ENCODE results near the gene NSUN2. TPM values are rescaled to one million over a fixed set of nuclear protein-coding genes. Genes with fewer than 3 reads are reported as not detected.

Gene NSUN2
- polyA plus RNA-seq, 1 donor, result 83.8 TPM

DNA sequence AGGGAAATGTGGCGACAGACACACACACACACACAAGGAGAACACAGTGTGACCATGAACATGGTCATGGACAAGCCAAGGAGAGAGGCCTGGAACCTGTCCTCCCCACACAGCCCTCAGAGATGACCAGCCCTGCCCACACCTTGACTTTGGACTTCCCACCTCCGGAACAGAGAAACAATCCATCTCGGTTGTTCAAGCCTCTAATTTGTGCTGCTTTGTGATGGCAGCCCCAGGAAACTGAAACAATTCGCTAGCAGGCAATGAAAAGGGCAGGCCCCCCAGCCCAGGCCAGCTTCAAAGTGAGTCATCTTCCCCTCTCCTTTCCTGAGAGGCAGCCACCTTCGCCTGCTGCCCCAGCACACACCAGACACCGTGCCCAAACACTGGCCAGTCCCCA is 47.7 kb downstream of the NSUN2 start:
- Histone ChIP-seq H3K36me3 (ENCODE audit: control insufficient read depth, insufficient read depth, low read length) (no peaks in the 10 kb centered on the region), H3K27me3 (ENCODE audit: control insufficient read depth, insufficient read depth, low read length) (peaks cover 56% of the 10 kb centered on the region), H3K4me3 (ENCODE audit: low read length) (no peak overlapping the region), H3K27ac (ENCODE audit: low read length) (no peak overlapping the region), H3K9me3 (ENCODE audit: control insufficient read depth, low read depth, low read length) (peaks cover 4% of the 10 kb centered on the region), H3K4me1 (ENCODE audit: control insufficient read depth, insufficient read depth, low read length) (peaks cover 4% of the 10 kb centered on the region)
- DNase-seq, result no peak
- WGBS (ENCODE audit: insufficient coverage, low lambda C conversion rate), result no CpG with 5 or more reads among the region's 6 CpGs

DNA sequence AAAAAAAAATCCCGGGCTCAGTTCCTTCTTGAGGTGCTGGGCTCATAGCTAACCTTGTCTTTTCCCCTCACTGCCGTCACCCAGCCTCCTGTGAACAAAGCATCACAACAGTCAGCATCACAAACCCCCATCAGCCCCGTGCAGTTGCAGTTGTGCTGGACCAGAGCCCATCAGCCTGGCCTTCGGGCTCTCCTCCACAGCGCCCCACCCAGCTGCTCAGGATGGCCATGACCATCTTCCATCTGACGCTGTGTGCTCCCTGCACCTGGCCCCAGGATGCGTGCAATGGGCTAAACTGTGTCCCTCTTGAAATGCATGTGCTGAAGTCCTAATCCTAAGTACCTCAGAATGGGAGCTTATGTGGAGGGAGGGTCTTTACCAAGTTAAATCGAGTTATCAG is 48.1 kb downstream of the NSUN2 start:
- Histone ChIP-seq H3K27me3 (ENCODE audit: control insufficient read depth, insufficient read depth, low read length) (peaks cover 56% of the 10 kb centered on the region), H3K9me3 (ENCODE audit: control insufficient read depth, low read depth, low read length) (peaks cover 4% of the 10 kb centered on the region), H3K4me3 (ENCODE audit: low read length) (no peak overlapping the region), H3K4me1 (ENCODE audit: control insufficient read depth, insufficient read depth, low read length) (peaks cover 4% of the 10 kb centered on the region), H3K36me3 (ENCODE audit: control insufficient read depth, insufficient read depth, low read length) (no peaks in the 10 kb centered on the region), H3K27ac (ENCODE audit: low read length) (no peak overlapping the region)
- no CpG with 5 or more reads among the region's 8 CpGs for WGBS (ENCODE audit: insufficient coverage, low lambda C conversion rate)
- DNase-seq, result no peak

DNA sequence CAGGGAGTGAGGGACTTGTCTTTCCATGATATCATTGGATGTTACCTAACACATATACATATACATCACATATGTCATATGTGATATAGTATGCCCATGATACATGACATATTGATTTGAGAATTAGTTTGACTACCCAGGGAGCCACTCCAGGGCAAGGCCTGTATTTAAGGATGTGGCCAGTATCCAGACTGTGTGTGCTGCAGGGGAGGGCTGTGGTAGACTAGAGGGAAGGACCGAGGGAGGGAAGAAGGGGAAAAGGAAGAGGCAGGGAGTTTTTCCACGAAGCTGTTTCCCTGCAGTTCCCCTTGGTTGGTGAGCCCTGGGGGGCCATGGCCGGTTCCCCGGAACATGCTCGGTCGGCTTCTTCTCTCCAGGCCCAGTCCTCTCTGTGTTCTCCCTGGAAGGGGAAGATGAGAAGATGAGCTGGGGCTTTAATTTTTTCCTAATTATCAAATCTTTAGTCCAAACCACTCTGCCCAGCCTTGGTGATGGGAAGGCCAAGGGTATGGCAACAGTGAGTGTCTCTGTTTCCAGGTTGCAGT is 48.7 kb downstream of the NSUN2 start:
- Histone ChIP-seq H3K4me1 (ENCODE audit: control insufficient read depth, insufficient read depth, low read length) (peaks cover 4% of the 10 kb centered on the region), H3K27ac (ENCODE audit: low read length) (no peak overlapping the region), H3K4me3 (ENCODE audit: low read length) (no peak overlapping the region), H3K27me3 (ENCODE audit: control insufficient read depth, insufficient read depth, low read length) (peaks cover 56% of the 10 kb centered on the region), H3K9me3 (ENCODE audit: control insufficient read depth, low read depth, low read length) (peaks cover 4% of the 10 kb centered on the region), H3K36me3 (ENCODE audit: control insufficient read depth, insufficient read depth, low read length) (no peaks in the 10 kb centered on the region)
- DNase-seq, result no peak
- no CpG with 5 or more reads among the region's 6 CpGs for whole genome bisulfite sequencing (ENCODE audit: insufficient coverage, low lambda C conversion rate)

DNA sequence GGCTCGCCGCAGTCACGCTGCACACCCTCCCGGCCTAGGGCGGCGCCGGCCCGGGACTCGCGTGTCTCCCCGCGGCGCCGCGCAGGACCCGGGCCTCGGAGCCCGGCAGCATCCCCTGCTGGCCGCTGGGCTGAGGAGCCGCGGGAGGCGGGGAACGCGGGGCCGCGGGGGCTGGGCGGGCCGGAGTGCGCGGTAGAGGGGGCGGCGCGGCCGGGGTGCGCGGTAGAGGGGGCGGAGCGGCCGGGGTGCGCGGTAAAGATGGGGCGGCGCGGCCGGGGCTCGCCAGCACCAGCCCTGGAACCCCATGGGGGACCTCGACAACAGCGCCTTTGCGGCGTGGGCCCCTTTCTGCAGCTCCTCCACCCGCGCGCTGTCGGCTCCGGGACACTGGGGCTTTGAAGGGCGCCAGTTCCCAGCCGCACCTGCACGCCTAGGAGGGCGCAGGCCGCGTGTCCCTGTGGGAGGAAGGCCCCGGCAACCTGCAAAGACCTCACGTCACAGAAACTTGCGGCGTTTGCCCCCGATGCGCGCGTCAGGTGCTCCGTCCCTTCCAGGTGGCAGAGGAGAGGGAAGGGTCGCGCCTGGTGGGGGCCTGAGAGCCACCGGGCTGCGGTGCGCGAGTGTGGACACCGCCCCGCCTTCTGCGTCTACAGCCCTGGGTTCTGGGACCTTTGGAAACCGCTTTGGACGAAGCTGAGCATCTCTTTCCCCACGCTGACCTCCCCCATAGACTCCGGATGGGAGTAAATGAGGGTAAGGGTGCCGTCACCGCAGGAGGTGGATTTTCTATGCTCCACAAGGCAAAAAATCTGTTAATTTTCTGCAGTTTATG is 49.6 kb downstream of the NSUN2 start:
- no CpG with 5 or more reads among the region's 85 CpGs for WGBS (ENCODE audit: insufficient coverage, low lambda C conversion rate)
- Histone ChIP-seq H3K9me3 (ENCODE audit: control insufficient read depth, low read depth, low read length) (peaks cover 4% of the 10 kb centered on the region), H3K36me3 (ENCODE audit: control insufficient read depth, insufficient read depth, low read length) (no peaks in the 10 kb centered on the region), H3K4me1 (ENCODE audit: control insufficient read depth, insufficient read depth, low read length) (peaks cover 4% of the 10 kb centered on the region), H3K27me3 (ENCODE audit: control insufficient read depth, insufficient read depth, low read length) (peaks cover 56% of the 10 kb centered on the region), H3K27ac (ENCODE audit: low read length) (no peak overlapping the region), H3K4me3 (ENCODE audit: low read length) (no peak overlapping the region)
- peak in 1 of 2 donors; percentile 45 for DNase-seq

DNA sequence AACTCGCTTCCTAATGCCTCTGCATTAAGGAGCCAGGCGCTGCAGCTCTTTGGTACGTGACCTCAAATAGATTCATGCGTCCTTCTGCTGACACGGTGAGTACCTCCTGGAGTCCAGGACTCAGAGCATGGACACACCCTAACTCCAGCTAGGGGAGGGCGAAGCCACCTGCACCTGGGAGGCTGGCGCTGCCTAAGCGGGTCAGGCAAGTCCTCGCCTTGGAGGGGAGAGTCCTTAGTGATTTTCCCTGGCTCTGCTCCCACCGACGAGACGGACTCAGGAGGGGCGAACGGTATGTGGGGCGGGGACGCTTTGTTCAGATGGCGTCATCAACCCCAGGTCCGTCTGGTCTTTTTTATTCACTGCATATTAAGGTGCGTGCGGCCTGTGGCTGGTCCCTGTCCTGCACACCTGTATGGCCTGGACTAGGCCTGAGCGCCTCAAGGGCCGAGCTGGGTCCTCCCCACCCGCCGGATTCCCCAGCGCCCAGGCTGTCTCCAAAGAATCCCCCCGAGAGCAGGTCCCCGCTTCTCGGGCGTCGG is 50.3 kb downstream of the NSUN2 start:
- no peak for DNase-seq
- H3K4me1 ChIP-seq (ENCODE audit: control insufficient read depth, insufficient read depth, low read length), result peaks cover 4% of the 10 kb centered on the region
- no CpG with 5 or more reads among the region's 30 CpGs for WGBS (ENCODE audit: insufficient coverage, low lambda C conversion rate)
- H3K36me3 ChIP-seq (ENCODE audit: control insufficient read depth, insufficient read depth, low read length), result no peaks in the 10 kb centered on the region
- peaks cover 4% of the 10 kb centered on the region for H3K9me3 ChIP-seq (ENCODE audit: control insufficient read depth, low read depth, low read length)
- no peak overlapping the region for H3K27ac ChIP-seq (ENCODE audit: low read length)
- H3K4me3 ChIP-seq (ENCODE audit: low read length), result no peak overlapping the region
- peaks cover 56% of the 10 kb centered on the region for H3K27me3 ChIP-seq (ENCODE audit: control insufficient read depth, insufficient read depth, low read length)

DNA sequence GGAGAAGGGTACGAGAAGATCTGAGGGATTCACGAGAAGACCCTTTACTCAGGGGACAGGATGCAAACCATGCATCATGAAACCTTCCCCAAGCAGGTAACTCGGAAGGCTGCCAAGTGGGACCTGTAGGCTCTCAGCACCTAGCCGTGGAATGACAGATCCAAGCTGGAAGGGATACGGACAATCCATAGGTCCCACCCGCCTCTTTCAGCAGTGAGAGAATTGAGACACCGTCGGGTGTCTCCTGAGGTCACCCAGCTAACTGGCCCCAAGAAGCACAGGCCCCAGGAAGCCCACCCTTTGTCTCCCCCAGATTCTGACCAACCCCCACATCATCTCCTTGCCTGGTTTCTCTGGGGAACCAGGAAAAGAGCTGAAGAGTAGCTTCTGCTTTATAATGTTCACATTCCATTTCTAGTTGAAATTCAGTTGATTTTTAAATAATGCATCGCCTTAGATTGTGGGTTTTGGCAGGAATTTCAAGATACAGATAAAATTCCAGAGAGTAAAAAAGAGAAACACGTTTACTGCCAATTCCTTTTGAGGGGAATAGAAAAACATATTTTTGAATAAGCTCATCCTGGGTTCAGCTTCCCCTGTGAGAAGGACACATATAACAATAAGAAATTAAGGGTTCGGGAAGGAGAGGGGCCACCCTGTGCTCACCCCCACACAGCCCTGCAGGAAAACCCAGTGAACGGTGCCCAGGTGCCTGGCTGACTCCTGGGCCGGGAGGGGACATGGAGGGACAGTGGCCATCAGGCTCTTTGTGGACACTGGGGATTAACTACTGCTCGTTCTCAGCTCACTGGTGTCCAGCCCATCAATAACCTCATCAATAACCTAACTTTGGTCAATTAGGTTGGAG is 51.1 kb downstream of the NSUN2 start:
- Histone ChIP-seq H3K36me3 (ENCODE audit: control insufficient read depth, insufficient read depth, low read length) (no peaks in the 10 kb centered on the region), H3K27ac (ENCODE audit: low read length) (no peak overlapping the region), H3K4me1 (ENCODE audit: control insufficient read depth, insufficient read depth, low read length) (peaks cover 4% of the 10 kb centered on the region), H3K27me3 (ENCODE audit: control insufficient read depth, insufficient read depth, low read length) (peaks cover 55% of the 10 kb centered on the region), H3K4me3 (ENCODE audit: low read length) (no peak overlapping the region), H3K9me3 (ENCODE audit: control insufficient read depth, low read depth, low read length) (peaks cover 4% of the 10 kb centered on the region)
- no peak for DNase-seq
- 79% methylated on average over 2 of the region's 14 CpGs for WGBS (ENCODE audit: insufficient coverage, low lambda C conversion rate)

DNA sequence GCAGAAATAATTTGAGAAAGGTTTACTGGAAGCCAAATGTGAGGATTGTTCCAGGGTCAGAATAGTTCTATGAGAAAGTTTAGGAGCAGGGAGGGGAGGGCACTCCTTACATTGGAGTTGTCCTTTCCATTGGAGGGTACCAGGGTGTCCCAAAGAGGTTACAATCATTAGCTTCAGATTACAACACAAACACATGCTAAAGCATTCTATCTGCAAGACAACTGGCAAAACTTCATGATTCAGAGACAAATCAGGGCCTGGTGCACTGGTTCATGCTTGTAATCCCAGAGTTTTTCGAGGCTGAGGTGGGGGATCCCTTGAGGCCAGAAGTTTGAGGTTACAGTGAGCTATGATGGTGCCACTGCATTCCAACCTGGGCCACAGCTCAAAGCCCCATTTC is 51.8 kb downstream of the NSUN2 start:
- peaks cover 49% of the 10 kb centered on the region for H3K27me3 ChIP-seq (ENCODE audit: control insufficient read depth, insufficient read depth, low read length)
- no peaks in the 10 kb centered on the region for H3K36me3 ChIP-seq (ENCODE audit: control insufficient read depth, insufficient read depth, low read length)
- peaks cover 4% of the 10 kb centered on the region for H3K4me1 ChIP-seq (ENCODE audit: control insufficient read depth, insufficient read depth, low read length)
- DNase-seq, result no peak
- no peak overlapping the region for H3K4me3 ChIP-seq (ENCODE audit: low read length)
- H3K27ac ChIP-seq (ENCODE audit: low read length), result no peak overlapping the region
- peaks cover 4% of the 10 kb centered on the region for H3K9me3 ChIP-seq (ENCODE audit: control insufficient read depth, low read depth, low read length)
- no CpG with 5 or more reads among the region's 1 CpG for WGBS (ENCODE audit: insufficient coverage, low lambda C conversion rate)

DNA sequence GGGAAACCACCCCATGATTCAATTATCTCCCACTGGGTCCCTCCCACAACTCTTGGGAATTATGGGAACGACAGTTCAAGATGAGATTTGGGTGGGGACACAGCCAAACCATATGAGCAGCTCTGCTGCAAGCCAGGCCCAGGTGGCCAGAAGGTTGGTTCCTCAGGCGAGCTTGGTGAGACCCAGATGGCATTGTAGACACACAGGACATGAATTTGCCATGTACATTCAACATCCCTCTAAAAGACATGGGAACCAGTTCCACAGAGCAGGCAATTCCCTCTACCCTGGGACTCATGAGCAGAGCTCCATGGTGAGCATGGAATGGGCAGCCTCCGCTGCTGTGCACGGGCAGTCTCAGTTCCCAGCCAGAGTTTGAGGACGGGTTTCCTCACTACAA is 53.3 kb downstream of the NSUN2 start:
- Histone ChIP-seq H3K4me3 (ENCODE audit: low read length) (no peak overlapping the region), H3K9me3 (ENCODE audit: control insufficient read depth, low read depth, low read length) (peaks cover 4% of the 10 kb centered on the region), H3K36me3 (ENCODE audit: control insufficient read depth, insufficient read depth, low read length) (no peaks in the 10 kb centered on the region), H3K27me3 (ENCODE audit: control insufficient read depth, insufficient read depth, low read length) (peaks cover 35% of the 10 kb centered on the region), H3K4me1 (ENCODE audit: control insufficient read depth, insufficient read depth, low read length) (peaks cover 4% of the 10 kb centered on the region), H3K27ac (ENCODE audit: low read length) (no peak overlapping the region)
- no peak for DNase-seq
- WGBS (ENCODE audit: insufficient coverage, low lambda C conversion rate), result no CpG with 5 or more reads among the region's 5 CpGs

DNA sequence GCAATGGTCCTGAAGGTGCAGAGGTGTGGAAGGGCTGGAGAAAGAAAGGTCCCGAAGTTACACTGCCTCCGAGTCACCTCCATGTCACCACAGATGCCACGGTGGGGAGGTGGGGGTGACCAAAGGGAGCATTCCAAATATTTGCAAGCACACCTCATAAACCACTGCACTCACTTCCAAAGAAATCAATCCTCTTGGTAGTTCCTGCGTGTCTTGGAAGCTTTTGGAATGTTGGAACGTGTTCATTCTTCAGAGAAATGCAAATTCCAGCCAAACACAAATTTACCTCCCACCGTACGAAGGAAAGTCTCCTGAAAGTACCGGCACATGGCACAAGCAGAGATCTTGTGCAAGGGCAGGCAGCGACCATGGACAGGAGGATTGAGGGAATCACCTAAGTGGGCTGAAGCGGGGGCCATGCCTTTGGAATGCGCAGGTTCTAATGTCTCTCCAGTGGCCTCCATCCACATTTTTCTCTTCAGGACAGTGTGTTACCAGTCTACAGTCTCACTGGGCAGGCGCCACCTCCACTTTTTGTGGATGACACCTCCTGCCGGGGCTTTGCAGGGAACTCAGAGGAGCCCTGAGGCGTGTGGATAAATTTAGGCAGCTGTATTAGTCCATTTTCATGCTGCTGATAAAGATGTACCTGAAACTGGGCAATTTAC is 54.0 kb downstream of the NSUN2 start:
- Histone ChIP-seq H3K4me3 (ENCODE audit: low read length) (no peak overlapping the region), H3K9me3 (ENCODE audit: control insufficient read depth, low read depth, low read length) (peaks cover 4% of the 10 kb centered on the region), H3K4me1 (ENCODE audit: control insufficient read depth, insufficient read depth, low read length) (peaks cover 4% of the 10 kb centered on the region), H3K36me3 (ENCODE audit: control insufficient read depth, insufficient read depth, low read length) (no peaks in the 10 kb centered on the region), H3K27ac (ENCODE audit: low read length) (no peak overlapping the region), H3K27me3 (ENCODE audit: control insufficient read depth, insufficient read depth, low read length) (peaks cover 28% of the 10 kb centered on the region)
- WGBS (ENCODE audit: insufficient coverage, low lambda C conversion rate), result 80% methylated on average over 1 of the region's 14 CpGs
- DNase-seq, result no peak

Data from large intestine (tissue), 3 donors.